Measurements from ENCODE around the gene M1AP. TPM values are rescaled to one million over a fixed set of nuclear protein-coding genes. Genes with fewer than 3 reads are reported as not detected.

The M1AP gene
- total RNA-seq, 4 donors from 2014 or later: 0.81 TPM; not detected in 3

GRCh38 chr2:74548900-74549826 lies 99.0 kb downstream of the M1AP start:
- H3K36me3 ChIP-seq: no peaks in the 10 kb centered on the region
- TF ChIP-seq POLR2AphosphoS5 (IDR thresholded peaks at IDR 0.05) (no peak), POLR2A (IDR thresholded peaks at IDR 0.05) (peak; percentile 41 to 46), EP300 (IDR thresholded peaks at IDR 0.05) (no peak)
- TF ChIP-seq, protein P1, sequence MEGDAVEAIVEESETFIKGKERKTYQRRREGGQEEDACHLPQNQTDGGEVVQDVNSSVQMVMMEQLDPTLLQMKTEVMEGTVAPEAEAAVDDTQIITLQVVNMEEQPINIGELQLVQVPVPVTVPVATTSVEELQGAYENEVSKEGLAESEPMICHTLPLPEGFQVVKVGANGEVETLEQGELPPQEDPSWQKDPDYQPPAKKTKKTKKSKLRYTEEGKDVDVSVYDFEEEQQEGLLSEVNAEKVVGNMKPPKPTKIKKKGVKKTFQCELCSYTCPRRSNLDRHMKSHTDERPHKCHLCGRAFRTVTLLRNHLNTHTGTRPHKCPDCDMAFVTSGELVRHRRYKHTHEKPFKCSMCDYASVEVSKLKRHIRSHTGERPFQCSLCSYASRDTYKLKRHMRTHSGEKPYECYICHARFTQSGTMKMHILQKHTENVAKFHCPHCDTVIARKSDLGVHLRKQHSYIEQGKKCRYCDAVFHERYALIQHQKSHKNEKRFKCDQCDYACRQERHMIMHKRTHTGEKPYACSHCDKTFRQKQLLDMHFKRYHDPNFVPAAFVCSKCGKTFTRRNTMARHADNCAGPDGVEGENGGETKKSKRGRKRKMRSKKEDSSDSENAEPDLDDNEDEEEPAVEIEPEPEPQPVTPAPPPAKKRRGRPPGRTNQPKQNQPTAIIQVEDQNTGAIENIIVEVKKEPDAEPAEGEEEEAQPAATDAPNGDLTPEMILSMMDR (IDR thresholded peaks at IDR 0.05): peak in 1 of 4 experiments; percentile 35
- WGBS, 2 donors (ENCODE audit: low coverage in 1 of 2): 3% methylated on average over 5 of the region's 85 CpGs; no CpG with 5 or more reads in 1 of the 2 donors
- H3K4me3 ChIP-seq: peak overlapping the region; percentile 21 to 69
- peaks cover 0 to 43% (median 9%) of the 10 kb centered on the region in 3 donors for H3K4me1 ChIP-seq
- no peaks in the 10 kb centered on the region for H3K27me3 ChIP-seq
- H3K27ac ChIP-seq: peak overlapping the region; percentile 10 to 85 (median 78)
- no peaks in the 10 kb centered on the region for H3K9me3 ChIP-seq
- peak; percentile 84 for ATAC-seq

- TF ChIP-seq EP300 (IDR thresholded peaks at IDR 0.05) (no peak), POLR2AphosphoS5 (IDR thresholded peaks at IDR 0.05) (no peak), POLR2A (IDR thresholded peaks at IDR 0.05) (no peak)
- TF ChIP-seq, protein P1 (IDR thresholded peaks at IDR 0.05): no peak
- H3K4me1 ChIP-seq: peaks cover 0 to 35% (median 7%) of the 10 kb centered on the region in 3 donors
- no peaks in the 10 kb centered on the region for H3K36me3 ChIP-seq
- ATAC-seq: peak; percentile 28
- H3K4me3 ChIP-seq: peak overlapping the region; percentile 21 to 69
- H3K9me3 ChIP-seq: no peaks in the 10 kb centered on the region
- WGBS, 2 donors (ENCODE audit: low coverage in 1 of 2): 10 to 28% methylated on average over 14 to 16 of the region's 26 CpGs
- no peaks in the 10 kb centered on the region for H3K27me3 ChIP-seq
- H3K27ac ChIP-seq: peak overlapping the region; percentile 10 to 85 (median 78)
Observed at GRCh38 chr2:74548285-74548899, 99.7 kb downstream of the M1AP start.

DNA sequence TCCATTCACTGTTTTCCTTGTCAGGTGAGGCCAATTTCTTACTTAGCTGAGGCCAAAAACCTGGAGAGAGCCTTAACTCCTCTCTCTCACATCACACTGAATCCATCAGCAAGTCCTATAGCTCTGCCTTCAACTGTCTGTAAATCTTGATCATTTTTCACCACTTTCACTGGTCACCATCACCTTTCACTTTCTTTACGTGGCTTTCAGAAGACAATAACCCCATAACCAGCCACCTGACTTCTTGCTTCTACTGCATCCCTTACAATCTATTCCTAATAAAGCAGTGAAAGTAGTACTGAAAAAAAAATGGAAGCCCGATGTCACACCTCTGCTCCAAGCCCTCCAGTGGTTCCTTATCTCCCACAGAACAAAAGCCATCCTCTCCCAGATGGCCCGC lies 102.1 kb downstream of the M1AP start:
- Histone ChIP-seq H3K27me3 (no peaks in the 10 kb centered on the region), H3K9me3 (no peaks in the 10 kb centered on the region), H3K27ac (no peak overlapping the region), H3K4me1 (peaks cover 0 to 29% (median 5%) of the 10 kb centered on the region in 3 donors), H3K36me3 (no peaks in the 10 kb centered on the region), H3K4me3 (no peak overlapping the region)
- ATAC-seq: no peak
- TF ChIP-seq EP300 (IDR thresholded peaks at IDR 0.05) (no peak), POLR2AphosphoS5 (IDR thresholded peaks at IDR 0.05) (no peak), POLR2A (IDR thresholded peaks at IDR 0.05) (no peak)
- TF ChIP-seq, protein P1 (IDR thresholded peaks at IDR 0.05): no peak
- WGBS, 2 donors (ENCODE audit: low coverage in 1 of 2): 73 to 93% methylated on average over 3 of the region's 3 CpGs

GRCh38 chr2:74544634-74545033 lies 103.5 kb downstream of the M1AP start:
- ATAC-seq: no peak
- TF ChIP-seq POLR2AphosphoS5 (IDR thresholded peaks at IDR 0.05) (no peak), POLR2A (IDR thresholded peaks at IDR 0.05) (no peak), EP300 (IDR thresholded peaks at IDR 0.05) (no peak)
- TF ChIP-seq, protein P1 (IDR thresholded peaks at IDR 0.05): no peak

More at GRCh38 chr2:74544634-74545033, 103.5 kb downstream of the M1AP start:
- Histone ChIP-seq H3K9me3 (no peaks in the 10 kb centered on the region), H3K36me3 (no peaks in the 10 kb centered on the region), H3K27me3 (peaks cover 1% of the 10 kb centered on the region), H3K27ac (no peak overlapping the region), H3K4me1 (peaks cover 0 to 16% (median 6%) of the 10 kb centered on the region in 3 donors), H3K4me3 (no peak overlapping the region)
- 89 to 100% methylated on average over 1 to 3 of the region's 3 CpGs for WGBS, 2 donors (ENCODE audit: low coverage in 1 of 2)
